Stimulated activated CD8-positive, alpha-beta memory T cell treated with anti-CD3 and anti-CD28 coated beads, Interleukin-4, amount 100 ng/mL, for 48 hours (primary cell): Measurements from ENCODE around the gene TXNDC5.
"Not testable (repeated sequence)": the region's sequence is repeated elsewhere in the genome, so short reads cannot be mapped to it uniquely, and the experiment has no call there.

ENCODE experiments used
- DNase-seq: peaks from one replicate; pipeline ENCODE4 v3.0.0-alpha.2; 2020

The TXNDC5 gene

DNA sequence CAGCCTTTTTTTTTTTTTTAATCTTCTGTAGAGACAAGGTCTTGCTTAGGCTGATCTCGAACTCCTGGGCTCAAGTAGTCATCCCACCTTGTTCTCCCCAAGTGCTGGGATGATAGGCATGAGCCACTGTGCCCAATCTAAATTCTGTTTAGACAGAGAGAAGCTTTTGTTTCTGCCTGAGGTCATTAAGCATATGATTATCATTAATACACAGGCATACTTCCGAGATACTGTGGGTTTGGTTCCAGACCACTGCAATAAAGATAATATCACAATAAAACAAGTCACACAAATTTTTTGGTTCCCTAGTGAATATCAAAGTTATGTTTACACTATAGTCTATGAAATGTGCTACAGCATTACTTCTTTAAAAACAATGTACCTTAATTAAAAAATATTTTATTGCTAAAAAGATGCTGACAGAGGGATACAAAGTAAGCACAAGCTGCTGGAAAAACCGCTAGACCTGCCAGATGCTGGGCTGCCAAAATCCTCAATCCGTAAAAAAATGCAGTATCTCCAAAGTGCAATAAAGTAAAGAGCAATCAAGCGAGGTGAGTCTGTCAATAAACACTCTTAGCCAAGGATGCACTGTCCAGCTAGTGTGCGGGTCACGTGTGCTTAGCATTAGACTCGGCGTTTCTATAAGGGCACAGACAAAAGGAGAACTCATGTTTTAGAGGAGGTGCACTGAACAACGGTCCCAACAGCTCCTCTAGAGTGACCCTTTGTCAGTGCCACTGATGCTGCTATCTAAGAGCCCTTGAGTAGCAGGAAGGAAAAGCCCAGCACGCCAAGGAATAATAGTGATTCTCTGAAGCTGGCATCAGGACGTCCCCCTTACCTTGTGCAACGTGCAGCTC is 16.1 kb downstream of the TXNDC5 start:
- no peak for DNase-seq

GRCh38 chr6:7893342-7893741 is 17.2 kb downstream of the TXNDC5 start:
- no peak for DNase-seq

DNA sequence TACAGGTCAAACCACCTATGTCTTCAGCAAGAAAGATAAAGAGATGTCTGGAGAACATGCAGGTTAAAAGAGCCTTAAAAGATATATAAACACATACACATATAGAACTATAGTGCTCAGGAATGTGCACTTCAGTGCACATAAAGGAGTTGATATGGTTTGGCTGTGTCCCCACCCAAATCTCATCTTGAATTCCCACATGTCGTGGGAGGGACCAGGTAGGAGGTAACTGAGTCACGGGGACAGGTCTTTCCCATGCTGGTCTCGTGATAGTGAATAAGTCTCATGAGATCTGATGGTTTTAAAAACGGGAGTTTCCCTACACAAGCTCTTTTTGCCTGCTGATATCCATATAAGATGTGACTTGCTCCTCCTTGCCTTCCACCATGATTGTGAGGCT is 18.2 kb downstream of the TXNDC5 start:
- DNase-seq: not testable (repeated sequence)

DNA sequence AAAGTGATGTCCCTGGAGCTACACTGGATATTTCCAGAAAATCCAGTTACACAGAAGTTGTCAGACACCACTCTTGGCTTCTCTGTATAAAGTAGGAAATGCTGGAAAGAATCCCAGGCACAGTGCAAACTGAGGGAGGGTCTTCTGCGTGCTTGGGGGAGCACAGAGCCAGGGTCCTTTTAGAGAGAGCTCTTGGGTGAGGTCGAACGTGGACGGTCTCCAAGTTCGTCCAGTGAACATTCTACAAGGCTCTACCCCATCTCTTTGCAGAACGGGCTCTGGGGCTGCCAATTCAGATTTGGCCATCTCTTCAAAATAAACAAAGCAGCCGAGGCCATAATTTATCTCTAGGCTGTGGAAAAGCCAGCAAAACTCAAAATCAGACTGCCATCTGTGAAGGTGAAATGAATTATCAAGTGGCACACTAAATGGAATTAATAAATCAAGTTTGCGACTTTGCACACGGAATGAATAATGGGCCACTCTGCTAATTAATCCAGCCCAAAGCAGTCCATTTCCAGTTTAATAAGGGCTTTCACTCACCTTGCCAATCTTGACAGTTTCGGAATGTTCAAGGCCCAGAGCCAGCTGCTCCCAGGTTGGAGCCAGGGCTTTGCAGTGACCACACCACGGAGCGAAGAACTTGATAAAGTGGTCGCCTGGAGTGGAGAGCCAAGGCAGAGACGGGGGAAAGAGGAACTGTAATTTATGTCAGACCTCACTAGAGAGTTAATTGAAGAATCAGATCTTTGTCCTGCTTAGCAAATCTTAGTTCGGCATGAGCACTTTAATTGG is 19.3 kb downstream of the TXNDC5 start:
- DNase-seq: no peak

DNA sequence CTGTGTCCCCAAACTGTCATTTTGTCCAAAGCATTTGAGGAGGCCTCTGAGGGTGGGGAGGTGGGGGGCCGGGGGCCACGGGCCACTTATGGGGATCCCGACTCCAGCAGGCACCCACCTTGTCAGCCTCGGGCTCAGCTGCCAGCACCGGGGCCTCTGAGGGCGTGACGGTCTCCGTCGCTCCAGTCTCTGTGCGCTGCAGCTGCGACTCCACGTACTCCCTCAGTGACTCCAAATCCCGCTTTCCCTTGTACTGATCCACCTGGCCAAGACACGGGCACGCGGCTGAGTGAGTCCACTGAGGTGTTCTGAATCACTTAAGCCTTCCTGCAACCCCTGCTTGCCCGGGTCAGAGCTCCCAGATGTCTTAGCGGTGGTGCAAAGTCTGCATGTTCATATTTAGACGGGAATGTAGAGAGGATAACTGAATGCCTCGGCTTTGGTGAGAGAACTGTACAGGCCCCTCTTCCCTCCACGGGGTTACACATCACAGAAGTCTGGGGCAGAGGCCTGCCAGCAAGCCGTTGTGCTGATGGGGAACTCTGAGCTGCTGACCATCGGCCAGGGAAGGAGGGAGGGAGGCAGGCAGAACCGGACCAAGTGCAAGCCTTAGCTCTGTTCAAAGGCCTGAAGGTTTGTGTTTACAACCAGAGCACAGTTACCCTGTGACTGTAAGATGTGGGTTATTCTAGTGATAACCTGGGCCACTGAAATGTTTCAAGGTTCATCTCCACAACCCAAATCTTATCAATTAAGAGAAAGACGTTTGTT is 21.8 kb downstream of the TXNDC5 start:
- DNase-seq: no peak

DNA sequence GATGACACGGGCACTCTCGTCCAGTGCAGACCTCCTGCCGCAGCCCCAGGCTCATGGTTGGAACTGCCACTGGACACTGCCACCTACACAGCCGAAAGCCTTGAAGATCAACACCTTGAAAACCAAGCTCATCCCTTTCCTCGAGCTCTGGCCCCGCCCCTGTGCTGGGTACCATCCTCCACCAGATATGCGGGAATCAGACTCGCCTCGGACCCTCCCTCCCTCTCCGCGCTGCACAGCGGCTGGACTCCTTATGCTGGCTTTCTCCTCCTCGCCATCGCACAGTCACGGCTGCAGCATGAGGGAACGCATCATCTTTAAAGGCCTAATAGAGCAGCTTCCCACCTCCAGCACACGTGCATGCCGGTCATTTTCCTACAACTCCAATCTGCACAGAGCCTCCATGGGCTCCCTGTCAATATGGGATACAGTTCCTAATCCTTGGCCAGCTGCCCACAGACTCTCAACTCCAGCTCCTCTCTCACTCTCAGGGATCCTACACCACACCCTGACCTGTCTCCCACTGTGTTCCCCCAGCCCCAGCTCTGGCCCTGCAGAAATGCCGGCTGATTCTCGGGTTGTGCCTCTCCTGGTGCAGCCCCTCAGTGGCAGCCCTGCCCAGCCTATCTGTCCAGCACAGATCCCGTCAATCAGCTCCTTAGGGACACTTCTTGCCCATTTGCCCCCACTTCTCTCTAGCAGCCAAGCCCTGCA is 23.2 kb downstream of the TXNDC5 start:
- DNase-seq: no peak

- DNase-seq: no peak
Observed at GRCh38 chr6:7886132-7886531, 24.5 kb downstream of the TXNDC5 start.

- DNase-seq: no peak
Observed at GRCh38 chr6:7883381-7883780, 27.2 kb downstream of the TXNDC5 start.

DNA sequence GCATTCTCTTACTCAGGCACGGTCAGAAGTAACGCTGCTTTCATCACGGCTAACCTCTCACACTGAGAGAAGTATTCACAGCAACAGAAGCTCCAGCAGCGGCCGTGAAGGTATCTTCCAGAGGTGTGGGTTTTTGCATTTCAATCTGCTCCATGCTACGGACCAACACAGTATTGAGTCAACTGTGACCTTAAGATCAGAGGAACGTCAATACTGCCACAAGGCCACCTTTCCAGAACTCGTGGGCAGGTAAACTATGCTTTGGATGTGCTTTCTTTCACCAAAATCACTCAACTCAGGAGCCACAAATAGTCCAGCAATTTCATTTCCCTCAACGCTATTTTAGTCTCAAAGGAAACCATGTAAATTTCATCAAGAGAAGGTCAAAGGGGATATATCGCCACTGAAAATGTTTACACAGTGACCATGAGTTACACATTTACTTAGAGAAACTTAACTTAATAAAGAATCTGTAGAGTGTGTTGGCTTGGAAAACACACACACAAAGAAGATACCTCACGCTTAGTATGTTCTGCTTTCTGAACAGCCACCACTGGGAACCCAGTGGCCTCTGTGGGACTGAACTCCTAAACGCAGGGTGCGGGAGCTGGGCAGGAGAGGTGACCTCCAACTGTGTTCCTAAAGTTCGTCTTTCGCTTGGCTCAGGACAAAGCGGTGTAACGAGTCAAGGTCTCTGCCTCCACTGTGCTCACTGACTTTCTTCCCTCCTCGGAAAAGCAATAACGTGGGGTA is 27.9 kb downstream of the TXNDC5 start:
- no peak for DNase-seq

DNA sequence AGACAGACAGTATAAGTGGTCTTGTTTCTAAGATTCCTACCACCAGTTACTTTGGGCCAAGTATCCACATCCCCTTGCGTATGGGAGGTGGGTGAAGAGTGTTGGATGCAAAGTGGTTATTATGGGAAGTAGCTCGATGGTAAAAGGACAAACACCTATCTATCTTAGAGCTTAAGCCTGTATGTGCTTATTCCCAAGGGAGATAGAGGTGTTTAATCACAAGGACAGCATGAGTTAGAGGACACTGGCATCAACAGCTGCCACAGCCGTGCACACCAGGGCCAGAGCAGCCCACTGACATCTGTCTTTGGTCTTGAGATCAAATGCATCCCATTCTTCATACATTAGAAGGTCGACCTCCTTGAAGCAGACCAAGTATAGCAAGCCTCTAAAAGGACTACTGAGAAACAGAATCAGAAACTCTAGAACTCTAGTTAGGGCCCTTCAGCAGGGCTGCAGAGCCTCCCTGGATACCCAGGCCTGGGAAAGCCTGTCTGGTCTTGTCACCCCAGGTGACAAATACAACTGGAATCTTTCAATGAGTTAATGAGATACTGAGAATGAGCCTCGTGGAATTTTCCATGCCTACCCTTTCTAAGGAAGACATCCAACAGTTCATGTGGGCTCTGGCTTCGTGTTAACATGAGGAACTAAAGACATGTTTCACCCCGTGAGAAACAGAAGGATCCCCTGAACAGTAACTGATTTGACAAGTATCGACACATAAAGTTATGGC is 28.7 kb downstream of the TXNDC5 start:
- no peak for DNase-seq

- DNase-seq: no peak
Observed at GRCh38 chr6:7880718-7881107, 29.9 kb downstream of the TXNDC5 start.

GRCh38 chr6:7879980-7880717 is 30.4 kb downstream of the TXNDC5 start:
- DNase-seq: no peak

GRCh38 chr6:7879579-7879978 is 31.0 kb downstream of the TXNDC5 start:
- no peak for DNase-seq

GRCh38 chr6:7879043-7879442 is 31.5 kb downstream of the TXNDC5 start:
- no peak for DNase-seq

GRCh38 chr6:7878401-7878964 is 32.1 kb downstream of the TXNDC5 start:
- no peak for DNase-seq

GRCh38 chr6:7868926-7869325 is 41.7 kb downstream of the TXNDC5 start:
- no peak for DNase-seq

DNA sequence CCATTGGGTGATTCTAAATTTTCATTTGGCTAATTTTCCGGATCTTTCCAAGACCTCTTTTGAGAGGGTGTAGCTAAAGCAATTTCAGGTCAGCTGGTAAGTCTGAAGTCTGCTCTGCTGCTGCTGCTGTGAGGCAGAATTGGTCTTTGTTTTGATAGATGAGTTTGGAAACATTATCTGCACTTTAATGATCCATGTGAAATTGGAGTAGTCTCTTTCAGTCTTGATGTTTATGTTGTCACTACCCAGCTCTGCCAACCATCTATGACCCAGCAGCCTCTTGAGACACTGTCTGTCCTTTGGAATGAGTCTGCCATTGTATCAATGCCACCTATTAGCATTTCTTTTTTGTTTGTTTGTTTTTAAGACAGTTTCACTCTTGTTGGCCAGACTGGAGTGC is 44.1 kb downstream of the TXNDC5 start:
- no peak for DNase-seq

DNA sequence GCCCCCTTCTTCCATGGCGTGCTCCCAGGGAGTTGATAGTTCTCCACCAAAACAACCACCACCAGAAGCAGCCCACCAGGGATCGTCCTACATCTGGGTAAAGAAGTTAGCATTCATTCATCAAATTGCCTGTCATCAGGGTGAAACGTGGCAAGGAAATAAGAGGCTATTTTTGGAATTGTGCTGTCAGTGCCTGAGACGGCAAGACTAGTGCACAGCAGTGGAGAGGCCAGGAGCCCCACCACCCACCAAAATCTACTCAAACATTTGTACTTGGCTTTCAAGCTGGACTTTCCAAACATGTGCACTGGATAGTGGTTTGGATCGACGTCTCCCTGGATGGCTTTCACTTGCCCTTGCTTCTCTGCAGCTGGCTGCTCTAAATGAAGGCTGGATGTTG is 44.8 kb downstream of the TXNDC5 start:
- DNase-seq: no peak

DNA sequence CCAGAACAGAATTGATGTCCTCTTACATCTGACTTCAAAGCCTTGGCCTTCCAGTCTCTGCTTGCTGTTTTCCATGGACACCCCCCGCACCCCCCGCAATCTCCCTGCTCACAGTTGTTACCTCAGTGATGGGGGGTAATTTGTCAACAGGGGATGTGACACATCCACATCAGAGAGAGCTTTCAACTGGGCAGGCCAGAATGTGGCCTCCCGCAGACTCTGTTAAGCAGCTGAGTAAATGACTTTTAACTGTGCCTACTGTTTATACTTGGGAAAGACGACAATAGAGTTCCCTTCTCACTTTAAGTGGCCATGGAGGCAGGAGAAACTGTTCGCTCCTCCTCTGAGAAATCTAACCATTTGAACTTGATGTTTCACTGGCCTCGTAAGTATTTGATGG is 51.0 kb downstream of the TXNDC5 start:
- no peak for DNase-seq

DNA sequence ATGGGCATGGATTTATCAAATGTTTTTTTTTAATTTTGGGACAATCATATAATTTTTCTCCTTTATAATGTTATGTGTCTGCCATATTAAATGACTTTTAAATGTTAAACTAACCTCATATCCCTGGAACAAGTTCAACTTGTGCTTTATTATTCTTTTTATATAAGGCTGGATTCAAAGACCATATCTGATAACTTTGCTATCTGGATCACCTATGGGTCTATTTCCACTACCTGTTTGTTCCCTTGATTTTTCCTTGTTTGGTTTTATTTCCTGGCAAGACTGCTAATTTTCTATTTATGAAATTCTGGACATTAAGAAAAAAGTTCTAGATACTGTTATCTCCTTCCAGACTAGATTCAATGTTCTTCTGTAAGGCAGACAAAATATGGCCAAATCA is 58.8 kb downstream of the TXNDC5 start:
- no peak for DNase-seq
